Measurements from ENCODE around the gene RGS4. TPM values are rescaled to one million over a fixed set of nuclear protein-coding genes. Genes with fewer than 3 reads are reported as not detected.

RGS4 gene
- total RNA-seq, 1 experiment from 2014 or later = 0.23 TPM

GRCh38 chr1:163102590-163102989 is 33.4 kb downstream of the RGS4 start:
- no peak overlapping the region for H3K4me3 ChIP-seq (ENCODE audit: low read depth, low read length)
- Mint-ChIP-seq H3K27ac (ENCODE audit: unreplicated experiment) (no peak overlapping the region), H3K4me3 (ENCODE audit: unreplicated experiment) (no peak overlapping the region), H3K36me3 (ENCODE audit: insufficient read depth, unreplicated experiment) (no peaks in the 10 kb centered on the region), H3K9me3 (ENCODE audit: unreplicated experiment) (no peaks in the 10 kb centered on the region), H3K4me1 (ENCODE audit: low read depth, unreplicated experiment) (no peaks in the 10 kb centered on the region), H3K27me3 (ENCODE audit: insufficient read depth, unreplicated experiment) (peaks cover 14% of the 10 kb centered on the region)
- H3K4me1 ChIP-seq = no peaks in the 10 kb centered on the region
- H3K36me3 ChIP-seq (ENCODE audit: control insufficient read depth, insufficient read depth, low read length) = no peaks in the 10 kb centered on the region
- H3K27me3 ChIP-seq (replicated peaks; ENCODE audit: control insufficient read depth, insufficient read depth, low read length) = no peaks in the 10 kb centered on the region
- no TSS peak for BruUV-seq (replicated peaks)
- H3K9me3 ChIP-seq = no peaks in the 10 kb centered on the region
- no peak for DNase-seq
- POLR2A ChIA-PET = no interaction called here
- CTCF ChIA-PET = no interaction called here
- TF ChIP-seq CTCF (IDR thresholded peaks at IDR 0.05; ENCODE audit: insufficient read depth in 1 of 2, low read depth in 1 of 2, low read length in 1 of 2, severe bottlenecking in 1 of 2, unreplicated experiment in 1 of 2) = no peak
- intact Hi-C loops (cut with micrococcal nuclease; ENCODE audit: unreplicated experiment) = no loop called here

GRCh38 chr1:163104385-163105099 is 35.4 kb downstream of the RGS4 start:
- BruUV-seq (replicated peaks) = no TSS peak
- ChIA-PET CTCF (no interaction called here), POLR2A (no interaction called here)
- intact Hi-C loops (cut with micrococcal nuclease; ENCODE audit: unreplicated experiment) = no loop called here
- H3K4me3 Mint-ChIP-seq (ENCODE audit: unreplicated experiment) = no peak overlapping the region
- peaks cover 14% of the 10 kb centered on the region for H3K27me3 Mint-ChIP-seq (ENCODE audit: insufficient read depth, unreplicated experiment)
- Histone ChIP-seq H3K4me1 (no peaks in the 10 kb centered on the region), H3K36me3 (ENCODE audit: control insufficient read depth, insufficient read depth, low read length) (no peaks in the 10 kb centered on the region), H3K27me3 (replicated peaks; ENCODE audit: control insufficient read depth, insufficient read depth, low read length) (no peaks in the 10 kb centered on the region), H3K9me3 (no peaks in the 10 kb centered on the region), H3K4me3 (ENCODE audit: low read depth, low read length) (no peak overlapping the region)
- no peak for TF ChIP-seq CTCF (IDR thresholded peaks at IDR 0.05; ENCODE audit: insufficient read depth in 1 of 2, low read depth in 1 of 2, low read length in 1 of 2, severe bottlenecking in 1 of 2, unreplicated experiment in 1 of 2)
- DNase-seq = no peak
- H3K27ac Mint-ChIP-seq (ENCODE audit: unreplicated experiment) = no peak overlapping the region
- no peaks in the 10 kb centered on the region for H3K36me3 Mint-ChIP-seq (ENCODE audit: insufficient read depth, unreplicated experiment)
- H3K4me1 Mint-ChIP-seq (ENCODE audit: low read depth, unreplicated experiment) = no peaks in the 10 kb centered on the region
- H3K9me3 Mint-ChIP-seq (ENCODE audit: unreplicated experiment) = no peaks in the 10 kb centered on the region

GRCh38 chr1:163106364-163106987 is 37.3 kb downstream of the RGS4 start:
- Mint-ChIP-seq H3K27ac (ENCODE audit: unreplicated experiment) (no peak overlapping the region), H3K27me3 (ENCODE audit: insufficient read depth, unreplicated experiment) (peaks cover 14% of the 10 kb centered on the region), H3K4me3 (ENCODE audit: unreplicated experiment) (no peak overlapping the region), H3K9me3 (ENCODE audit: unreplicated experiment) (peaks cover 12% of the 10 kb centered on the region), H3K36me3 (ENCODE audit: insufficient read depth, unreplicated experiment) (no peaks in the 10 kb centered on the region), H3K4me1 (ENCODE audit: low read depth, unreplicated experiment) (no peaks in the 10 kb centered on the region)
- no peaks in the 10 kb centered on the region for H3K9me3 ChIP-seq
- H3K4me1 ChIP-seq = no peaks in the 10 kb centered on the region
- H3K4me3 ChIP-seq (ENCODE audit: low read depth, low read length) = no peak overlapping the region
- BruUV-seq (replicated peaks) = no TSS peak
- no peak for DNase-seq
- H3K27me3 ChIP-seq (replicated peaks; ENCODE audit: control insufficient read depth, insufficient read depth, low read length) = no peaks in the 10 kb centered on the region
- intact Hi-C loops (cut with micrococcal nuclease; ENCODE audit: unreplicated experiment) = no loop called here
- CTCF ChIA-PET = no interaction called here
- H3K36me3 ChIP-seq (ENCODE audit: control insufficient read depth, insufficient read depth, low read length) = no peaks in the 10 kb centered on the region
- POLR2A ChIA-PET = no interaction called here
- TF ChIP-seq CTCF (IDR thresholded peaks at IDR 0.05; ENCODE audit: insufficient read depth in 1 of 2, low read depth in 1 of 2, low read length in 1 of 2, severe bottlenecking in 1 of 2, unreplicated experiment in 1 of 2) = no peak
